ENCODE results near the gene CHST11.

CHST11 gene

DNA sequence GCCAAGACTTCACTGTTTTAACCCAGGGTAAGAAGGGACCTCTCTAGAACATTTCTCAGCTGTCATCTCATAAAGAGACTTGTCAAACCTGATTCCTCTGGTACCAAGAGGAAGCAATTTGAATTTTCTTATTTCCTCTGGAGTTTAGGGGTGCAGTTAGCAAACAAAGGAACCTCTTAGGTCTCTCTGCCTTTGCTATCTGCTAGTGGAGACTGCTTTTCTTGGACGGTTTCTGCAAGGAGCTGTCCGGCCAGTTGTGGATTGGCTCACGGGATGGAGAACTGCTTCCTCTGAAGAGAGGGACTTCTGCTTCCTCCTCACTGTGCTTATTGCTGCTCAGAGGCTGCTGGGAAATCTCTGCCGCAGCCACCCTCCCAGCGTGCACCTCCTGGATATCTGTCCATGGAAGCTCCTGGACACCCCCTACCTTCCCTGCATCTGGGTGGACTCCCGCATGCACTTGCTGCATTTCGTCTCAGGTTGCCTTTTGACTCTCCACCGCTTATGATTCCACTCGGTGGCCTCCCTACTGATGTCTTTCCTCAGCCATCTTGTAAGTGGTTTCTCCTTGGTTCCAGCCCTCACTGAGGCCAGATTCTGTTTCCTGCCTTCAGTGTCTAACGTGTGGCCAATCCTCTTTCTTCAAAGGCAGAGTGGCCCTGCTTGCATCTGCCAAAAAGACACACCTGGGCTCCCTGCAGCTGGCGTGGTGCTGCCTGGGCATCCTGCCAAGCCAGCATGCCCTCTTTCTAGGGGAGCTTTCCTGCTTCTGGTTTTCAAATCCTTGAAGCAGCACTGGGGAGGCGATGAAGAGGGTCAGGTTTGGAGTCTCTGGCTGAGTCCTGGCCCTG lies 187.3 kb downstream of the CHST11 start:
- Histone ChIP-seq H3K27ac (peak overlapping the region; percentile 63), H3K27me3 (no peaks in the 10 kb centered on the region), H4K20me1 (peaks cover 87% of the 10 kb centered on the region), H3K9me3 (peaks cover 36% of the 10 kb centered on the region), H3K9ac (peak overlapping the region; percentile 38; the same call in 1 of the 2 replicates), H3K4me2 (peak overlapping the region; percentile 72), H3K36me3 (peaks cover 66% of the 10 kb centered on the region), H3K4me3 (no peak overlapping the region), H3K4me1 (peaks cover 37% of the 10 kb centered on the region)
- TF ChIP-seq Cebpa-rat (IDR thresholded peaks at IDR 0.05): no peak

DNA sequence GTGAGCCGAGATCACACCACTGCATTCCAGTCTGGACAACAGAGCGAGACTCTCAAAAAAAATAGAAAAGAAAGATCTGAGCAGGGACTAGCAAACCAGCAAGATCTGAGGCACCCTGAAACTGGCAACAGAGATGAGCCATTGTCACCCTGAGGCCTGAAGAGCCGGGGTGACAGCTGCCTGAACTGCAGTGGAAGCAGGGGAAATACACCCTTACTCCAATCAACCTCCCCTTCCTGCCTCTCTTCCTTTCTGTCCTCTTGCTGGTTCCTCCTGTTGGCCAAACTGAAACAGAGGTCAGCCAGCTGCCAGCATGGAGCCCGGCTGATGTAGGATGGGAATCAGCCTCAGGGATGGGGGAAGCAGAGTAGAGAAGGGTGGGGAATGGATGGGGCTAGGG lies 192.0 kb downstream of the CHST11 start:
- peaks cover 95% of the 10 kb centered on the region for H4K20me1 ChIP-seq
- peaks cover 49% of the 10 kb centered on the region for H3K36me3 ChIP-seq
- H3K27me3 ChIP-seq: no peaks in the 10 kb centered on the region
- H3K4me3 ChIP-seq: no peak overlapping the region
- no peak overlapping the region for H3K9ac ChIP-seq
- H3K4me2 ChIP-seq: peak overlapping the region; percentile 27
- H3K4me1 ChIP-seq: peaks cover 57% of the 10 kb centered on the region
- H3K27ac ChIP-seq: no peak overlapping the region
- TF ChIP-seq Cebpa-rat (IDR thresholded peaks at IDR 0.05): no peak
- H3K9me3 ChIP-seq: peaks cover 9% of the 10 kb centered on the region

DNA sequence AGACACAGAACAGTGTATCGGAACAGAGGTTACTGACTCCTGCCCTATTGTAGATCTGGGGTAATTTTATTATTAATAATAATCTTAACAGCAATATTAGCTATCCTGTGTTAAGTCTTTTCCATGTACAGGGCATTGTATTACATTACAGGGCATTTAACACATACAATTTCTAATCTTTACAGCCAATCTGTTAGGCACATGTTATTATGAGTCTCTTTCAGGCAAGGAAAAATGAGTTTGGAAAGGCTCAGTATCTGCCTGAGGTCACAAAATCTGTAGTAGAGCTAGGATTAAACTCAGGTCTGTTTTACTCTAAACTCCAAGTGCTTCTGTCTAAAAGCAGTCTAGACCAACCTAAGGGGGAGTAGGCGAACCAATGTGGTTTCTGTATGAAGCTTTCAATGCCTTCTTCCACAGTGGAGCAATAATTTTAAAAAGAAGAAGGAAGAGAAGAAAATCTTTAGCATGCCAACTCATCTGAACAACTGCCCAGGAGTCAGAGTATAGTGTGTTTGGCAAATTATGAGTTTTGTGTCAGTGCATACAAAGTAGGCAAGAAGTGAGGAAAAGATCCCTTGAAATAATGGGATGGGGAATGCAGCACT lies 192.6 kb downstream of the CHST11 start:
- peaks cover 9% of the 10 kb centered on the region for H3K9me3 ChIP-seq
- peaks cover 45% of the 10 kb centered on the region for H3K36me3 ChIP-seq
- peaks cover 51% of the 10 kb centered on the region for H3K4me1 ChIP-seq
- H3K4me2 ChIP-seq: peak overlapping the region; percentile 41; the same call in 1 of the 2 replicates
- no peak for TF ChIP-seq Cebpa-rat (IDR thresholded peaks at IDR 0.05)
- H3K4me3 ChIP-seq: no peak overlapping the region
- H3K27me3 ChIP-seq: no peaks in the 10 kb centered on the region
- no peak overlapping the region for H3K9ac ChIP-seq
- H4K20me1 ChIP-seq: peaks cover 95% of the 10 kb centered on the region
- H3K27ac ChIP-seq: no peak overlapping the region

DNA sequence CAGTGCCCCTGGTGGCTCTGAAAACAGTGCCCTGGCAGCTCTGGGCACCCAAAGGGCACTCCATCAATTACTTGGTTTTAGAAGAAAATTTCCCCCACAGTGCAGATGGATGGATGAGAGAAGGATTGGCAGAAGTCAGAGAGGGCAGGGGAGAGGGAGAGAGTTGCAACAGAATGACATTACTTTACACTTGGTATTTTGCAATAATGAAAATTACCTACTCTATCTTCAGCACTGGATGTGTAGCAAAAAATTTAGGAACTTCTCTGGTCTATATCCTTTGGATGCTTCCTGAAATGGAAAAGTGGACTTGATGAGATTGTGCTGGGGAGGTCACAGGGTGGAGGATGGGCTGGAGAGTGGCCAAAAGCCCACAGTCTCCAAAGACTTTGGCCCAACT lies 193.2 kb downstream of the CHST11 start:
- Histone ChIP-seq H3K4me1 (peaks cover 45% of the 10 kb centered on the region), H3K9me3 (peaks cover 9% of the 10 kb centered on the region), H3K4me3 (no peak overlapping the region), H3K27me3 (no peaks in the 10 kb centered on the region), H3K9ac (no peak overlapping the region), H3K27ac (no peak overlapping the region), H4K20me1 (peaks cover 95% of the 10 kb centered on the region), H3K4me2 (peak overlapping the region; percentile 41), H3K36me3 (peaks cover 46% of the 10 kb centered on the region)
- no peak for TF ChIP-seq Cebpa-rat (IDR thresholded peaks at IDR 0.05)

DNA sequence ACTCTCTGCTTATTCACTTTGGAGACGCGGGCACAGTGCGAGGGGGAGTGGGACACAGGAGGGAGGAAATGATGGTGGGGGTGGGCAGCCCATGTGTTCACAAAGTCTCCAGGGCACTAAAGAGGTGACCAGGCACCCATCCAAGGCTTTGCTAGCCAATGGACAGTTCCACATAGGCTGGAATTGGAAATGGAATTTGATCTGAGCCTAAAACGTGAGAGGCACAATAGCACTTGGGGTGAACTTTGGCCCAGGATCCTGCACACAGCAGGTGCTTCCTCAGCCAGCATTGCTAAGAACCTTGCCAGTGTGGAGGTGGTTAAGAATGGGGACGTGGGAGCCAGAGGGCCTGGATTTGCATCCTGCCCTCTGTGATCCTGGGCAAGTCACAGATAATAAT lies 193.8 kb downstream of the CHST11 start:
- peaks cover 44% of the 10 kb centered on the region for H3K4me1 ChIP-seq
- H3K9me3 ChIP-seq: peaks cover 9% of the 10 kb centered on the region
- H3K4me3 ChIP-seq: no peak overlapping the region
- H3K27me3 ChIP-seq: no peaks in the 10 kb centered on the region
- H3K4me2 ChIP-seq: peak overlapping the region; percentile 41
- H3K36me3 ChIP-seq: peaks cover 47% of the 10 kb centered on the region
- peaks cover 97% of the 10 kb centered on the region for H4K20me1 ChIP-seq
- TF ChIP-seq Cebpa-rat (IDR thresholded peaks at IDR 0.05): no peak
- no peak overlapping the region for H3K9ac ChIP-seq
- no peak overlapping the region for H3K27ac ChIP-seq

DNA sequence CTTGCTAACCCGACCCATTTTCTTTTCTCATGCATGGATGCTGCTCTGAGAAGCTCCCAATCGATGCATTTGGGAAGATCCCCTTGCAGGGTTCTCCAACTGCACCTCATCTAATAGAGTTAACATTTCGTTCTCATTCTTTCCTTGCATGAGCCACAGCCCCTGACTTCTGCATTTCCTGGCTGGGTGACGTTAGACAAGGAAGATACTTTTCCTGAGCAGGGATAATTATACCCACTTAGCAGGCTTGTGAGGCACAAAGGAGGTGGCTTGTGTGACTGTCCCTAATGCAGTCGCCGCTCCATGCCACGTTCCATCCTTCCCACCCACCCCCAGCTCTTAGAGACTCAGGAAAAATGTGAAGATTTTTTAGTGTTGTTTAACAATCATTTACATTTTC lies 195.1 kb downstream of the CHST11 start:
- no peak overlapping the region for H3K27ac ChIP-seq
- no peaks in the 10 kb centered on the region for H3K27me3 ChIP-seq
- H4K20me1 ChIP-seq: peaks cover 97% of the 10 kb centered on the region
- H3K4me3 ChIP-seq: no peak overlapping the region
- peaks cover 53% of the 10 kb centered on the region for H3K4me1 ChIP-seq
- peaks cover 43% of the 10 kb centered on the region for H3K36me3 ChIP-seq
- no peaks in the 10 kb centered on the region for H3K9me3 ChIP-seq
- H3K9ac ChIP-seq: no peak overlapping the region
- TF ChIP-seq Cebpa-rat (IDR thresholded peaks at IDR 0.05): no peak
- H3K4me2 ChIP-seq: peak overlapping the region; percentile 10; the same call in 1 of the 2 replicates

DNA sequence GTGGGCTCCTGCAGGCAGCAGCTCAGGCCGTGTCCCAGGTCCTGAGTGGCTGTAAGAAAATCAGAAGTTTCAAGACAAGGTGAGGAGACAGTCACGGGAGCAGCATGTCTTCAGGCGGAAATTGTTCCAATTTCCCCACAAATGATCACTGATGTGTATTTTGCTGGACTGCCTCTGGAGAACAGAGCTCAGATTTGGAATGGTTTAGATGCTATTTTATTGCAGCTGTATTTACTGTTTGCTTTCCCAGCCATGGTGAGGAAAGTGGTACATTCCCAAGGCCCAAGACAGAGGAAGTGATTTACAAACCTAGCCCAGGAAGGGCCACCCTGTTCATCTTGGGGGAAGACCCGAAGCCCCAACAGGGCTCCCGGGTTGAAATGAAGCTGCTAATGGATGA lies 195.6 kb downstream of the CHST11 start:
- Histone ChIP-seq H4K20me1 (peaks cover 100% of the 10 kb centered on the region), H3K36me3 (peaks cover 44% of the 10 kb centered on the region), H3K27me3 (no peaks in the 10 kb centered on the region), H3K4me2 (no peak overlapping the region), H3K4me3 (no peak overlapping the region), H3K9ac (no peak overlapping the region), H3K4me1 (peaks cover 53% of the 10 kb centered on the region), H3K27ac (no peak overlapping the region; the same call in 1 of the 2 replicates), H3K9me3 (no peaks in the 10 kb centered on the region)
- TF ChIP-seq Cebpa-rat (IDR thresholded peaks at IDR 0.05): no peak

DNA sequence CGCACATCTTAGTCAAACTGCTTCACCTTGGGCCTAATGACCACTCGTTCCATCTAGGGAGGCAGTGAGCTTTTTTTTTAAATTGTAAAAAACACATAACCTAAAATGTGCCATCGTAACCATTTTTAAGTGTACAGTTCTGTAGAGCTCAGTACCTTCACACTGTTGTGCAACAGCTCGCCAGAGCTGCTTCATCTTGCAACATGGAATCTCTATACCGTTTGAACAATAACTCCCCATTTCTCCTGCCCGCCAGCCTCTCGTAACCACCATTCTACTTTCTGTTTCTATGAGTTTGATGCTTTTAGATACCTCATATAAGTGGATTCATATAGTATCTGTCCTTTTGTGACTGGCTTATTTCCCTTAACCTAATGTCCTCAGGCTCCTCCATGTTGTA lies 196.2 kb downstream of the CHST11 start:
- Histone ChIP-seq H3K4me3 (no peak overlapping the region), H3K4me1 (peaks cover 49% of the 10 kb centered on the region), H3K9me3 (no peaks in the 10 kb centered on the region), H3K36me3 (peaks cover 45% of the 10 kb centered on the region), H4K20me1 (peaks cover 100% of the 10 kb centered on the region), H3K27me3 (no peaks in the 10 kb centered on the region), H3K27ac (no peak overlapping the region), H3K9ac (no peak overlapping the region), H3K4me2 (no peak overlapping the region)
- TF ChIP-seq Cebpa-rat (IDR thresholded peaks at IDR 0.05): no peak

DNA sequence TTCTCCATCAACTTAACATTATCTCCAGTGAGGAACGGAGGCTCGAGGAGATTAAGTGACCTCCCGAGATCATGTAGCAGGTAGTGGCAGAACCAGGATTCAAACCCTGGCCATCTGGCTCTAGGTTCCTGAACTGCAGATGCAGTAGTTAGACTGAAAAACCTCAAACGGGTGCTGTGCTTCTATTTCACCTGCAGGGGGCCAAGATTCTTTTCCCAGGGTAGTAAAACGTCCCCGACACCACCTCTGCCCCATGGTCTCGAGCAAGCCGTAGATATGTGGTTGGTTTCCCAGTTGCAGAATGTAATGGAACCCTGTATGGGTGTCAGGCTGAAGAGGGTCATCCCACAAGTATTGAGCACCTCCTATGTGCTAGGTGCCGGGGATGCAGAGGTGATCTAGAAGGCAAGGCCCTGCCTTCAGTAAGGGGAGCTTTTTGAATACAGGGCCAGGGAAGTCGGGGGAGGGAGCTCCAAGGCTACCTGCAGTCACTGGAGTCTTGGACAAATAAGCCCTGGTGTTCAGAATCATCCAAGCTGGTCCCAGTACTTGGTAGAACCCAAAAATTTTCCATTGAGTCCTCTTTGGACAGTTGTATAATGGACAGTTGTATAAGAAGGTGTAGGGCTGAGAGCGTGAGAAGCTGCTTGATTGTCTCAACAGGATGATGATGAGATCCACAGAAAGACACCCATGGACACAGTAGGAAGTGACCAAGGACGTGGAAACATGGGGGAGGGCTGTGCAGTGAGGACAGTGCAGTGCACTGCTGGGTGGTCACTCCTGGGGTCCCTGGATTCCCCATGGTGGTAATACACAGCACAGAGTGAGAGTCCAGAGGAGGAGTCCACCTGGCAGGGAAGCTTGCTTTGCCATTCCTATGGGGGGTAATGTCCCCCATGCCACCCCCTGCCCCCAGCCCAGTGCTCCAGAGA lies 197.2 kb downstream of the CHST11 start:
- Histone ChIP-seq H3K4me1 (peaks cover 38% of the 10 kb centered on the region), H3K9ac (no peak overlapping the region), H3K4me2 (no peak overlapping the region), H3K36me3 (peaks cover 49% of the 10 kb centered on the region), H4K20me1 (peaks cover 100% of the 10 kb centered on the region), H3K4me3 (no peak overlapping the region), H3K9me3 (no peaks in the 10 kb centered on the region), H3K27ac (no peak overlapping the region), H3K27me3 (no peaks in the 10 kb centered on the region)
- TF ChIP-seq Cebpa-rat (IDR thresholded peaks at IDR 0.05): no peak
